ENCODE data around the gene ADGRG7.

The ADGRG7 gene

GRCh38 chr3:100584101-100584660 lies 25.2 kb upstream of the ADGRG7 start:
- no peak for DNase-seq (ENCODE audit: low read depth)
- TF ChIP-seq CTCF (IDR thresholded peaks at IDR 0.05; ENCODE audit: low read length, missing control alignments): no peak
- no peak overlapping the region for H3K4me3 ChIP-seq (replicated peaks; ENCODE audit: low read depth, low read length)

- TF ChIP-seq CTCF (IDR thresholded peaks at IDR 0.05; ENCODE audit: low read length, missing control alignments): no peak
- H3K4me3 ChIP-seq (replicated peaks; ENCODE audit: low read depth, low read length): no peak overlapping the region
- no peak for DNase-seq (ENCODE audit: low read depth)
Measured at GRCh38 chr3:100586832-100587231, 22.6 kb upstream of the ADGRG7 start.

GRCh38 chr3:100588251-100588650 lies 21.1 kb upstream of the ADGRG7 start:
- no peak for DNase-seq (ENCODE audit: low read depth)
- no peak overlapping the region for H3K4me3 ChIP-seq (replicated peaks; ENCODE audit: low read depth, low read length)
- no peak for TF ChIP-seq CTCF (IDR thresholded peaks at IDR 0.05; ENCODE audit: low read length, missing control alignments)

- TF ChIP-seq CTCF (IDR thresholded peaks at IDR 0.05; ENCODE audit: low read length, missing control alignments): peak; percentile 89
- DNase-seq (ENCODE audit: low read depth): peak; percentile 86
Measured at GRCh38 chr3:100590114-100590839, 19.1 kb upstream of the ADGRG7 start.

GRCh38 chr3:100590840-100591147 lies 18.6 kb upstream of the ADGRG7 start:
- no peak for DNase-seq (ENCODE audit: low read depth)
- TF ChIP-seq CTCF (IDR thresholded peaks at IDR 0.05; ENCODE audit: low read length, missing control alignments): no peak
- H3K4me3 ChIP-seq (replicated peaks; ENCODE audit: low read depth, low read length): no peak overlapping the region

More at GRCh38 chr3:100590114-100590839, 19.1 kb upstream of the ADGRG7 start:
- H3K4me3 ChIP-seq (replicated peaks; ENCODE audit: low read depth, low read length): no peak overlapping the region

- no peak for TF ChIP-seq CTCF (IDR thresholded peaks at IDR 0.05; ENCODE audit: low read length, missing control alignments)
- no peak for DNase-seq (ENCODE audit: low read depth)
- H3K4me3 ChIP-seq (replicated peaks; ENCODE audit: low read depth, low read length): no peak overlapping the region
Measured at GRCh38 chr3:100591411-100591810, 18.0 kb upstream of the ADGRG7 start.

All from fibroblast of pulmonary artery (primary cell).